ENCODE measurements around the gene VPREB3.

DNA sequence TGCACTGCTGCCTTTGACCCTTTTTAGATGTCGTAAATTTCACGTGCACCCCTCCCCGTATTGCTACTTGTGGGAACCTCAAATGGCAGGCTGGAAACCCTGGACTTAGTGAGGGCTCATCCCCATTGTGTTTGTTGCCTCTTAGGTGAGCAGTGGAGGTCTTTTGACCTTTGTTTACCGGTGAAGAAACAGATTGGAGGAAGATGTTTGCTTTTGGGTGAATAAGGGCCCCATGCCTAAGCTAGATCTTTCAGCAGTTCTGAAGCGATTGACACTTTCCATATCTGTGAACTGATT lies 33.3 kb upstream of the VPREB3 start:
- no peak for TF ChIP-seq POLR2A (IDR thresholded peaks at IDR 0.05; ENCODE audit: low read length)
- TF ChIP-seq GATA1 (IDR thresholded peaks at IDR 0.05; ENCODE audit: low read depth, low read length): no peak
